Caki2 (cell line): ENCODE data around the gene CAPZA1. TPM values are rescaled to one million over a fixed set of nuclear protein-coding genes. Genes with fewer than 3 reads are reported as not detected.

Experiments
- DNase-seq: peaks from one replicate; pipeline ENCODE4 v3.0.0-alpha.2; 2015; ENCODE audit warnings: low read depth
- in situ Hi-C: cut with HindIII; loops from 2 replicates; pipeline ENCODE4 v1.10.0; 2016; ENCODE audit warnings: low sequenced_read_pairs, low pct_unique_long_range_greater_than_20kb, mixed read lengths
- total RNA-seq: library from RNA; depleted of rRNA; stranded (reverse); fragments of >200 nt; shearing (Covaris generic); gene quantifications from 2 replicates; pipeline ENCODE4 v1.2.3, GENCODE V29; 2014; ENCODE audit warnings: low replicate concordance; rRNA removed

Gene CAPZA1
- total RNA-seq, 1 experiment from 2014 or later = 192 TPM

DNA sequence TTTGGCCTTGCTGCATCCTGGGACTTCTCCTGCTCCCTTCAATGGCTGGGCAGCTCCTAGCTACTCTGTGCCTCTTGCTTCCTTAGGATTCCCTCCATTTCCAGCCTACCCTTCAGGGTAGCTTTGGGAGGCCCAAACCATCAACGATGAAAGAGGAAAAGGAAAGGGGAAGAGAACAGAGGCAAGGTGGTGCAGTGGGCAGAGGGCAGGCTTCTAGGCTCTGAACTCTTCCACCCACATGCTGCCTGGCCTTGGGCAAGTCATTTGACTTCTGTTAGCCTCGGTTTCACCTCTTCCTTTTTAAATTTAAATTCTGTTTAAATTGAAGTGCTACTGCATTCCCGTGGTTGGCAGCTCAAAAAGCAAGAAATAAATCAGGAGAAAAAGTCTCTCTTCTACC, 101.2 kb downstream of the CAPZA1 start:
- in situ Hi-C loops = no loop called here
- no peak for DNase-seq

Other genes starting within 250 kb of the CAPZA1 start
- gene CTTNBP2NL, start 223.6 kb upstream of the CAPZA1 start, total RNA-seq = 4.8 and 10.6 TPM in 2 replicates
- 0.23 and 0.37 TPM in 2 replicates for gene WNT2B, start 110.9 kb upstream of the CAPZA1 start, total RNA-seq
- 11.2 and 12.8 TPM in 2 replicates for gene ST7L, start 691 bp upstream of the CAPZA1 start, total RNA-seq
- 57.2 and 83.2 TPM in 2 replicates for gene MOV10, start 54.8 kb downstream of the CAPZA1 start, total RNA-seq
- gene RHOC, start 87.3 kb downstream of the CAPZA1 start, total RNA-seq = 257 and 306 TPM in 2 replicates
- 0.57 and 1.1 TPM in 2 replicates for gene PPM1J, start 95.5 kb downstream of the CAPZA1 start, total RNA-seq